ENCODE data around the gene JAZF1. TPM values are rescaled to one million over a fixed set of nuclear protein-coding genes. Genes with fewer than 3 reads are reported as not detected.

The JAZF1 gene
- total RNA-seq, 1 experiment from 2014 or later = 0.90 TPM

DNA sequence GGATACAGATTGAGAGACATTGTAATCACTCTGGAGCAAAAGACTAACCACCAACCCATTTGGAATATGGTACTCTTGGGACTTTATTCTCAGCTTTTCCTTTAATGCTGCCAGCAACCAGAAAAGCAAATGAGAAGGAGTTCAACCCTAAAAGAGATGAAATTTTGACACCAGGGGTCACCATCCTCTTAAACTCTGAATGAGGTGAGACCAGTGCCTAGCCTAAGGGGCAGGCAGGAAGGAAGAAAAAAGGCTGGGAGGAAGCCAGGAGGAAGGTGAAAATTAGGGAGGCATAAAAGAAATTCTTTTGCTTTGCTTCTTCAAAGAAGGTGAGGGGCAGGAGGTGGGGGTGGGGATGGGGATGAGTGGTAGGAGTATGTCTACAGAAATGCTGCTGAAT lies 135.8 kb downstream of the JAZF1 start:
- ChIA-PET CTCF (interaction anchor here (0.6 to 1.0 kb wide), 2 partner anchors 17 to 48 kb away, joined by 3 to 5 read pairs; no protein-coding TSS in a partner anchor), POLR2A (ENCODE audit: unreplicated experiment) (no interaction called here)
- intact Hi-C loops (cut with micrococcal nuclease; ENCODE audit: unreplicated experiment) = loop anchor here (10.0 kb wide), 1 partner anchor 570 kb away; no protein-coding TSS in a partner anchor
- Histone ChIP-seq H3K4me1 (replicated peaks; ENCODE audit: insufficient read depth) (peaks cover 20% of the 10 kb centered on the region), H3K27me3 (ENCODE audit: insufficient read depth, low read depth) (no peaks in the 10 kb centered on the region), H4K20me1 (ENCODE audit: insufficient read depth) (no peaks in the 10 kb centered on the region), H3K9me3 (ENCODE audit: insufficient read depth, low read depth) (no peaks in the 10 kb centered on the region), H3K4me2 (no peak overlapping the region), H3K79me2 (ENCODE audit: low read depth) (no peaks in the 10 kb centered on the region), H3K36me3 (ENCODE audit: low read depth) (no peaks in the 10 kb centered on the region), H3K27ac (no peak overlapping the region), H2AFZ (no peak overlapping the region), H3K4me3 (no peak overlapping the region), H3F3A (ENCODE audit: insufficient read depth, low read depth) (no peaks in the 10 kb centered on the region), H3K9me2 (ENCODE audit: insufficient read depth) (no peaks in the 10 kb centered on the region)
- no peak for DNase-seq
- TF ChIP-seq, protein P1, sequence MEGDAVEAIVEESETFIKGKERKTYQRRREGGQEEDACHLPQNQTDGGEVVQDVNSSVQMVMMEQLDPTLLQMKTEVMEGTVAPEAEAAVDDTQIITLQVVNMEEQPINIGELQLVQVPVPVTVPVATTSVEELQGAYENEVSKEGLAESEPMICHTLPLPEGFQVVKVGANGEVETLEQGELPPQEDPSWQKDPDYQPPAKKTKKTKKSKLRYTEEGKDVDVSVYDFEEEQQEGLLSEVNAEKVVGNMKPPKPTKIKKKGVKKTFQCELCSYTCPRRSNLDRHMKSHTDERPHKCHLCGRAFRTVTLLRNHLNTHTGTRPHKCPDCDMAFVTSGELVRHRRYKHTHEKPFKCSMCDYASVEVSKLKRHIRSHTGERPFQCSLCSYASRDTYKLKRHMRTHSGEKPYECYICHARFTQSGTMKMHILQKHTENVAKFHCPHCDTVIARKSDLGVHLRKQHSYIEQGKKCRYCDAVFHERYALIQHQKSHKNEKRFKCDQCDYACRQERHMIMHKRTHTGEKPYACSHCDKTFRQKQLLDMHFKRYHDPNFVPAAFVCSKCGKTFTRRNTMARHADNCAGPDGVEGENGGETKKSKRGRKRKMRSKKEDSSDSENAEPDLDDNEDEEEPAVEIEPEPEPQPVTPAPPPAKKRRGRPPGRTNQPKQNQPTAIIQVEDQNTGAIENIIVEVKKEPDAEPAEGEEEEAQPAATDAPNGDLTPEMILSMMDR (conservative IDR thresholded peaks at IDR 0.05) = no peak
- no peak for TF ChIP-seq EZH2 (IDR thresholded peaks at IDR 0.05; ENCODE audit: low read depth)
- BruUV-seq (replicated peaks) = no TSS peak

DNA sequence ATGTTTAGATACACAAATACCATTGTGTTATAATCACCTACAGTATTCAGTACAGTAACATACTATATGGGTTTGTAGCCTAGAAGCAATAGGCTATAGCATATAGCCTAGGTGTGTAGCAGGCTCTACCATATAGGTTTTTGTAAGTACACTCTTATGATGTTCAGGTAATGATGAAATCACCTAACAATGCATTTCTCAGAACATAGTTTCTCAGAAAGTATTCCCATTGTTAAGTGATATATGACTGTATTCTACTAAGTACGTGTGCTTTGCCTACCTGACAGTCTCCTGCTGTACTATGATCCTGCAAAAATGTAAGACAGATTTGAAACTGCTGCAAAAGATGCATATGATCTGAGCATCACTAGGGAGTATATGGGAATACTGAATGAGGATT lies 137.9 kb downstream of the JAZF1 start:
- Histone ChIP-seq H3K79me2 (ENCODE audit: low read depth) (no peaks in the 10 kb centered on the region), H3K9me2 (ENCODE audit: insufficient read depth) (no peaks in the 10 kb centered on the region), H3K4me1 (replicated peaks; ENCODE audit: insufficient read depth) (peaks cover 33% of the 10 kb centered on the region), H3K27me3 (ENCODE audit: insufficient read depth, low read depth) (no peaks in the 10 kb centered on the region), H3K4me2 (no peak overlapping the region), H3K9me3 (ENCODE audit: insufficient read depth, low read depth) (no peaks in the 10 kb centered on the region; the same call in 1 of the 2 replicates), H2AFZ (no peak overlapping the region), H4K20me1 (ENCODE audit: insufficient read depth) (no peaks in the 10 kb centered on the region), H3F3A (ENCODE audit: insufficient read depth, low read depth) (peaks cover 1% of the 10 kb centered on the region), H3K36me3 (ENCODE audit: low read depth) (no peaks in the 10 kb centered on the region), H3K27ac (no peak overlapping the region), H3K4me3 (no peak overlapping the region)
- TF ChIP-seq, protein P1 (conservative IDR thresholded peaks at IDR 0.05) = no peak
- TF ChIP-seq EZH2 (IDR thresholded peaks at IDR 0.05; ENCODE audit: low read depth) = no peak
- intact Hi-C loops (cut with micrococcal nuclease; ENCODE audit: unreplicated experiment) = loop anchor here (10.0 kb wide), 1 partner anchor 572 kb away; no protein-coding TSS in a partner anchor
- no TSS peak for BruUV-seq (replicated peaks)
- POLR2A ChIA-PET (ENCODE audit: unreplicated experiment) = no interaction called here
- CTCF ChIA-PET = no interaction called here
- DNase-seq = no peak

DNA sequence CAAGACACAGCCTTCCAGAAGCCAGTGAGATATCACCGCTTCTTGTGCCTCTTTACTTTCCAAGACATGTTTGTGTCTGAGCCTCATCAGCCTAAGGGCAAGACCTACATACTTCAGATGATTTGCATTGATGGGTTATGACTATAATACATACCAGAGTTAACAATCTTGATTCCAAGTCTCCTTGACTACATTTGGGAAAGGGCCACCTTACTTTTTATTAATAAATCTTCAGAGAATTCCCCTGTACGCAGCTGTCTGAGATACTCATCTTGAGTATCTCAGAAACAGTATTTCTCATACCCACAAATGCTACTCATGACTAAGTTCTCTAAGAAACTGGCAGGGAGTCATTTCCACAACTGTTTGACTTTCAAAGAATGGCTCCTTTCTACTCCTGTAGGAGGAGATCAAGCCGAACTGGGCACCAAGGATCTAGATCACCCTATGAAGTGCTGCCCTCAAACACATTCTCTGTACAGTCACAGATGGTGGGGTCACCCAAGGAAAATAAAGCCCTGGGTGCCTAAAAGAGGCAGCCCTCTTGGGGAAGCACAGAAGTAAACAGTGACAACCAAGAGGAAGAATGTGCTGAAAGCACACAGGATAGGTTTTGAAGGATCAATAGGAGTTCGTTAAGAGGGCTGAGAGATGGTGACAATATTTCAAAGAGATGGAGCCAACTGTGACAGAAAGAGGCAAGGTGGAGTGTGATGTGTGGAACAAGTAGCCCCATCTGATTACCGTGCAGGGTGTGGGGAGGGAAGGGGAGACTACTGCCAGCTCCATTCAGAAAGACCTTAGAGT lies 138.9 kb downstream of the JAZF1 start:
- H3K9me3 ChIP-seq (ENCODE audit: insufficient read depth, low read depth) = no peaks in the 10 kb centered on the region; the same call in 1 of the 2 replicates
- H3K27ac ChIP-seq = peak overlapping the region; percentile 70
- BruUV-seq (replicated peaks) = no TSS peak
- no peaks in the 10 kb centered on the region for H3K27me3 ChIP-seq (ENCODE audit: insufficient read depth, low read depth)
- H3K36me3 ChIP-seq (ENCODE audit: low read depth) = no peaks in the 10 kb centered on the region
- intact Hi-C loops (cut with micrococcal nuclease; ENCODE audit: unreplicated experiment) = loop anchor here (1.0 to 10.0 kb wide), 2 partner anchors 304 to 573 kb away; no protein-coding TSS in a partner anchor
- CTCF ChIA-PET = interaction anchor here (0.7 kb wide), 1 partner anchor 20 kb away, joined by 6 read pairs; no protein-coding TSS in a partner anchor
- H3K79me2 ChIP-seq (ENCODE audit: low read depth) = no peaks in the 10 kb centered on the region
- H3K9me2 ChIP-seq (ENCODE audit: insufficient read depth) = no peaks in the 10 kb centered on the region
- POLR2A ChIA-PET (ENCODE audit: unreplicated experiment) = interaction anchor here (0.7 kb wide), 1 partner anchor 407 kb away, joined by 6 read pairs; no protein-coding TSS in a partner anchor
- H3F3A ChIP-seq (ENCODE audit: insufficient read depth, low read depth) = peaks cover 9% of the 10 kb centered on the region
- H2AFZ ChIP-seq = no peak overlapping the region
- no peak overlapping the region for H3K4me3 ChIP-seq
- H4K20me1 ChIP-seq (ENCODE audit: insufficient read depth) = no peaks in the 10 kb centered on the region
- H3K4me1 ChIP-seq (replicated peaks; ENCODE audit: insufficient read depth) = peaks cover 41% of the 10 kb centered on the region
- DNase-seq = peak; percentile 54 to 96
- TF ChIP-seq EZH2 (IDR thresholded peaks at IDR 0.05; ENCODE audit: low read depth) = no peak
- TF ChIP-seq, protein P1 (conservative IDR thresholded peaks at IDR 0.05) = no peak
- H3K4me2 ChIP-seq = peak overlapping the region; percentile 42

Data from PC-9 (cell line).